ENCODE data around the gene MRTFB.

MRTFB gene

GRCh38 chr16:14251419-14251818 is 180.3 kb downstream of the MRTFB start:
- no peak for DNase-seq (ENCODE audit: low read depth)
- H3K4me3 ChIP-seq (ENCODE audit: low read depth, low read length), result no peak overlapping the region
- TF ChIP-seq CTCF (IDR thresholded peaks at IDR 0.05; ENCODE audit: low read depth, low read length) (no peak), POLR2A (IDR thresholded peaks at IDR 0.05; ENCODE audit: extremely low read depth, insufficient read length) (no peak), MYC (IDR thresholded peaks at IDR 0.05; ENCODE audit: low read depth, low read length) (no peak), MAX (IDR thresholded peaks at IDR 0.05; ENCODE audit: low read depth, low read length) (no peak)

GRCh38 chr16:14252860-14253259 is 181.7 kb downstream of the MRTFB start:
- no peak overlapping the region for H3K4me3 ChIP-seq (ENCODE audit: low read depth, low read length)
- DNase-seq (ENCODE audit: low read depth), result no peak
- TF ChIP-seq MAX (IDR thresholded peaks at IDR 0.05; ENCODE audit: low read depth, low read length) (0 out of 2 replicates have a peak, but pooled peaks have one; percentile 28), POLR2A (IDR thresholded peaks at IDR 0.05; ENCODE audit: extremely low read depth, insufficient read length) (no peak)

- no peak for DNase-seq (ENCODE audit: low read depth)
- TF ChIP-seq POLR2A (IDR thresholded peaks at IDR 0.05; ENCODE audit: extremely low read depth, insufficient read length) (no peak), MAX (IDR thresholded peaks at IDR 0.05; ENCODE audit: low read depth, low read length) (no peak), MYC (IDR thresholded peaks at IDR 0.05; ENCODE audit: low read depth, low read length) (no peak)
- no peak overlapping the region for H3K4me3 ChIP-seq (ENCODE audit: low read depth, low read length)
Observed at GRCh38 chr16:14263011-14263410, 191.9 kb downstream of the MRTFB start.

- TF ChIP-seq POLR2A (IDR thresholded peaks at IDR 0.05; ENCODE audit: extremely low read depth, insufficient read length) (no peak), MAX (IDR thresholded peaks at IDR 0.05; ENCODE audit: low read depth, low read length) (no peak), MYC (IDR thresholded peaks at IDR 0.05; ENCODE audit: low read depth, low read length) (no peak), CTCF (IDR thresholded peaks at IDR 0.05; ENCODE audit: low read depth, low read length) (no peak)
- DNase-seq (ENCODE audit: low read depth), result no peak
- H3K4me3 ChIP-seq (ENCODE audit: low read depth, low read length), result no peak overlapping the region
Observed at GRCh38 chr16:14263769-14264168, 192.7 kb downstream of the MRTFB start.

- TF ChIP-seq POLR2A (IDR thresholded peaks at IDR 0.05; ENCODE audit: extremely low read depth, insufficient read length), result no peak
- H3K4me3 ChIP-seq (ENCODE audit: low read depth, low read length), result no peak overlapping the region
- DNase-seq (ENCODE audit: low read depth), result no peak
Observed at GRCh38 chr16:14264327-14264943, 193.3 kb downstream of the MRTFB start.

- no peak overlapping the region for H3K4me3 ChIP-seq (ENCODE audit: low read depth, low read length)
Observed at GRCh38 chr16:14268073-14268472, 197.0 kb downstream of the MRTFB start.

More at GRCh38 chr16:14268073-14268472, 197.0 kb downstream of the MRTFB start:
- DNase-seq (ENCODE audit: low read depth), result no peak
- TF ChIP-seq MAX (IDR thresholded peaks at IDR 0.05; ENCODE audit: low read depth, low read length) (no peak), CTCF (IDR thresholded peaks at IDR 0.05; ENCODE audit: low read depth, low read length) (no peak), MYC (IDR thresholded peaks at IDR 0.05; ENCODE audit: low read depth, low read length) (no peak), POLR2A (IDR thresholded peaks at IDR 0.05; ENCODE audit: extremely low read depth, insufficient read length) (no peak)

Data from NB4 (cell line).